Neuronal stem cell (in vitro differentiated cells): ENCODE measurements around the gene ZCCHC24.

Experiments
- DNase-seq: peaks from one replicate; pipeline ENCODE4 v3.0.0-alpha.2; 2013; ENCODE audit warnings: low spot score
- H2AFZ ChIP-seq: one replicate; pipeline ENCODE4 v1.6.1; 2013; ENCODE audit warnings: mild to moderate bottlenecking, low read length, inconsistent platforms
- H2AK5ac ChIP-seq: 2 replicates; pipeline ENCODE4 v1.6.1; 2013; ENCODE audit warnings: low read depth, mild to moderate bottlenecking, inconsistent platforms, low read length, moderate library complexity, mixed read lengths
- H2BK120ac ChIP-seq: 2 replicates; pipeline ENCODE4 v1.6.1; 2013; ENCODE audit warnings: low read depth, mild to moderate bottlenecking, inconsistent platforms, low read length, moderate library complexity, mixed read lengths
- H2BK12ac ChIP-seq: one replicate; pipeline ENCODE4 v1.6.1; 2013; ENCODE audit warnings: low read length, inconsistent platforms
- H2BK15ac ChIP-seq: 2 replicates; pipeline ENCODE4 v1.6.1; 2013; ENCODE audit warnings: mild to moderate bottlenecking, low read length, inconsistent platforms, mixed read lengths
- H2BK5ac ChIP-seq: one replicate; pipeline ENCODE4 v1.6.1; 2013; ENCODE audit warnings: inconsistent platforms, mild to moderate bottlenecking, low read length, moderate library complexity
- H3K14ac ChIP-seq: one replicate; pipeline ENCODE4 v1.6.1; 2013; ENCODE audit warnings: low read length, inconsistent platforms
- H3K18ac ChIP-seq: 2 replicates; pipeline ENCODE4 v1.6.1; 2013; ENCODE audit warnings: low read length, inconsistent platforms
- H3K23ac ChIP-seq: 2 replicates; pipeline ENCODE4 v1.6.1; 2013; ENCODE audit warnings: low read depth, mild to moderate bottlenecking, mixed read lengths, low read length, inconsistent platforms; ENCODE audit not compliant: poor library complexity
- H3K27ac ChIP-seq: replicated peaks from 3 replicates; pipeline ENCODE4 v1.5.1; 2013; ENCODE audit warnings: low read length, inconsistent platforms
- H3K27me3 ChIP-seq, 3 experiments: 2 replicates each; pipeline ENCODE4 v1.6.1; 2013; ENCODE audit warnings: low read length in 3 of 3, mild to moderate bottlenecking in 2 of 3, inconsistent platforms in 1 of 3, low read depth in 1 of 3, mixed read lengths in 1 of 3, moderate library complexity in 1 of 3; ENCODE audit not compliant: control insufficient read depth in 3 of 3, insufficient read depth in 3 of 3
- H3K36me3 ChIP-seq, 2 donors: replicated peaks in 1 of 2; 2 replicates each; pipeline ENCODE4 v1.6.1; 2013; ENCODE audit warnings: low read length in 2 of 2; ENCODE audit not compliant: control insufficient read depth in 2 of 2, insufficient read depth in 2 of 2
- H3K4ac ChIP-seq: 2 replicates; pipeline ENCODE4 v1.6.1; 2013; ENCODE audit warnings: inconsistent platforms, mild to moderate bottlenecking, low read length, moderate library complexity
- H3K4me1 ChIP-seq, 2 donors: 1 replicate in 1 of 2; 2 replicates in 1 of 2; pipeline ENCODE4 v1.6.1; 2013; ENCODE audit warnings: low read length in 2 of 2, low read depth in 1 of 2; ENCODE audit not compliant: control insufficient read depth in 2 of 2, insufficient read depth in 1 of 2
- H3K4me2 ChIP-seq: one replicate; pipeline ENCODE4 v1.6.1; 2013; ENCODE audit warnings: mild to moderate bottlenecking, low read length, inconsistent platforms; ENCODE audit not compliant: insufficient read depth, poor library complexity, severe bottlenecking
- H3K4me3 ChIP-seq, 2 donors: 2 replicates each; pipeline ENCODE4 v1.5.1; 2013; ENCODE audit warnings: low read length in 2 of 2, mild to moderate bottlenecking in 2 of 2, inconsistent platforms in 1 of 2, moderate library complexity in 1 of 2
- H3K79me1 ChIP-seq: one replicate; pipeline ENCODE4 v1.6.1; 2013; ENCODE audit warnings: low read depth, mild to moderate bottlenecking, inconsistent platforms, low read length, moderate library complexity
- H3K9ac ChIP-seq: one replicate; pipeline ENCODE4 v1.6.1; 2013; ENCODE audit warnings: mild to moderate bottlenecking, low read depth, low read length, inconsistent platforms; ENCODE audit not compliant: poor library complexity
- H3K9me3 ChIP-seq, 2 donors: replicated peaks in 1 of 2; 2 replicates each; pipeline versions ENCODE3 to v1.6.1; 2013; ENCODE audit warnings: low read length in 2 of 2, mild to moderate bottlenecking in 2 of 2, inconsistent platforms in 1 of 2, low read depth in 1 of 2, mixed read lengths in 1 of 2, moderate library complexity in 1 of 2; ENCODE audit not compliant: control insufficient read depth in 2 of 2, insufficient read depth in 1 of 2
- H4K8ac ChIP-seq: one replicate; pipeline ENCODE4 v1.6.1; 2013; ENCODE audit warnings: low read depth, mild to moderate bottlenecking, inconsistent platforms, low read length, moderate library complexity
- H4K91ac ChIP-seq: one replicate; pipeline ENCODE4 v1.6.1; 2013; ENCODE audit warnings: low read length, low read depth, mild to moderate bottlenecking, inconsistent platforms; ENCODE audit not compliant: poor library complexity
- WGBS, 2 donors: extraction: QIAGEN DNeasy Blood & Tissue Kit; methylation state at CpG; one replicate each; pipeline ENCODE4 v1.1.7; 2013; ENCODE audit warnings: missing lambda C conversion rate in 2 of 2, mixed read lengths in 1 of 2; ENCODE audit not compliant: insufficient read length in 2 of 2, insufficient replicate concordance in 1 of 2; ENCODE audit errors: extremely low coverage in 2 of 2; 5-methylcytosine and 5-hydroxymethylcytosine counted together

The ZCCHC24 gene

GRCh38 chr10:79412516-79412915, 32.9 kb downstream of the ZCCHC24 start:
- no peak overlapping the region for H2BK15ac ChIP-seq
- H3K18ac ChIP-seq, result no peak overlapping the region
- H2BK120ac ChIP-seq, result no peak overlapping the region
- no peak overlapping the region for H2BK5ac ChIP-seq
- no peak overlapping the region for H3K14ac ChIP-seq
- H2AK5ac ChIP-seq, result no peak overlapping the region
- no peaks in the 10 kb centered on the region for H3K4me1 ChIP-seq
- no peak overlapping the region for H3K27ac ChIP-seq
- DNase-seq, result no peak
- H4K91ac ChIP-seq, result no peak overlapping the region
- no peak overlapping the region for H2BK12ac ChIP-seq
- H4K8ac ChIP-seq, result no peak overlapping the region
- H3K9me3 ChIP-seq, result no peaks in the 10 kb centered on the region
- no peak overlapping the region for H2AFZ ChIP-seq
- H3K4me2 ChIP-seq, result no peak overlapping the region
- H3K36me3 ChIP-seq, result no peaks in the 10 kb centered on the region
- H3K4ac ChIP-seq, result no peak overlapping the region
- no peak overlapping the region for H3K9ac ChIP-seq
- no CpG with 5 or more reads among the region's 11 CpGs for WGBS, 2 donors
- H3K27me3 ChIP-seq, result no peaks in the 10 kb centered on the region
- no peaks in the 10 kb centered on the region for H3K79me1 ChIP-seq
- no peak overlapping the region for H3K23ac ChIP-seq
- no peak overlapping the region for H3K4me3 ChIP-seq

- Histone ChIP-seq H2BK120ac (no peak overlapping the region), H4K91ac (no peak overlapping the region), H3K4me1 (peaks cover 0 to 2% of the 10 kb centered on the region in 2 donors), H3K4ac (no peak overlapping the region), H3K9ac (peak overlapping the region; percentile 61), H3K27me3 (no peaks in the 10 kb centered on the region), H3K23ac (peak overlapping the region; percentile 8), H4K8ac (no peak overlapping the region), H3K9me3 (no peaks in the 10 kb centered on the region), H2BK5ac (no peak overlapping the region), H3K4me3 (no peak overlapping the region), H3K14ac (no peak overlapping the region), H2AFZ (no peak overlapping the region), H3K4me2 (no peak overlapping the region), H2BK12ac (no peak overlapping the region), H3K36me3 (no peaks in the 10 kb centered on the region), H2BK15ac (no peak overlapping the region), H3K27ac (no peak overlapping the region), H2AK5ac (peak overlapping the region; percentile 14), H3K79me1 (no peaks in the 10 kb centered on the region), H3K18ac (peak overlapping the region; percentile 86)
- WGBS, 2 donors, result no CpG with 5 or more reads among the region's 22 CpGs
- no peak for DNase-seq
Observed at GRCh38 chr10:79411546-79412495, 33.6 kb downstream of the ZCCHC24 start.

GRCh38 chr10:79410315-79411094, 34.9 kb downstream of the ZCCHC24 start:
- DNase-seq, result no peak
- Histone ChIP-seq H2AK5ac (peak overlapping the region; percentile 21), H3K14ac (no peak overlapping the region), H3K27me3 (no peaks in the 10 kb centered on the region), H2BK5ac (no peak overlapping the region), H3K9me3 (no peaks in the 10 kb centered on the region), H3K23ac (peak overlapping the region; percentile 32), H2BK15ac (no peak overlapping the region), H3K36me3 (no peaks in the 10 kb centered on the region), H3K9ac (no peak overlapping the region), H3K4me2 (no peak overlapping the region), H3K4me3 (no peak overlapping the region), H2BK120ac (no peak overlapping the region), H2AFZ (no peak overlapping the region), H3K4ac (no peak overlapping the region), H3K4me1 (peaks cover 3 to 8% of the 10 kb centered on the region in 2 donors), H4K91ac (no peak overlapping the region), H3K27ac (no peak overlapping the region), H3K79me1 (no peaks in the 10 kb centered on the region), H2BK12ac (no peak overlapping the region), H4K8ac (no peak overlapping the region), H3K18ac (peak overlapping the region; percentile 11)
- no CpG with 5 or more reads among the region's 10 CpGs for WGBS, 2 donors

DNA sequence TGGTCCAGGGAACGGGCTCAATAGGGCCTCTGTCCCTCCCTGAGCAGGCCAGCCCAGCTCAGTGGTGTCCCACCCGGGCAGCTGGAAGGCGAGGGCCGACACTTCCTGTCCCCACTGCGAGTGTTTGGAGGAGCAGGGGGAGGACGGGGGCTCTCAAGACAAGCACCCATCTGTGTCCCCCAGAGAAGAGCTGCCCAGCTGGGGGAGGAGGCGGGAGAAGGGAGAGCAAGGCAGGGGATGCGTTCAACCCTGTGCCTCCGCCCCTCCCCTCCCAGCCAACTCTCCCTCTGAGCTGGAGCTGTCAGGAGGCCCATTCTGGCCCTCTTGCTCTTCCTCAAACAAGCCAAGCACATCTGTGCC, 35.7 kb downstream of the ZCCHC24 start:
- Histone ChIP-seq H3K27ac (no peak overlapping the region), H4K8ac (no peak overlapping the region), H3K4ac (no peak overlapping the region), H4K91ac (no peak overlapping the region), H2AK5ac (peak overlapping the region; percentile 35), H2AFZ (no peak overlapping the region), H3K9ac (peak overlapping the region; percentile 78), H2BK12ac (no peak overlapping the region), H2BK120ac (no peak overlapping the region), H3K18ac (peak overlapping the region; percentile 35), H3K27me3 (no peaks in the 10 kb centered on the region), H3K4me2 (no peak overlapping the region), H3K79me1 (no peaks in the 10 kb centered on the region), H2BK5ac (no peak overlapping the region), H3K9me3 (no peaks in the 10 kb centered on the region), H3K14ac (no peak overlapping the region), H3K36me3 (no peaks in the 10 kb centered on the region), H2BK15ac (no peak overlapping the region), H3K23ac (no peak overlapping the region), H3K4me1 (peaks cover 11 to 16% of the 10 kb centered on the region in 2 donors), H3K4me3 (no peak overlapping the region)
- no peak for DNase-seq
- WGBS, 2 donors, result no CpG with 5 or more reads among the region's 9 CpGs
